CD1c-positive myeloid dendritic cell (primary cell): ENCODE results near the gene MS4A14.
"Not testable (repeated sequence)": the region's sequence is repeated elsewhere in the genome, so short reads cannot be mapped to it uniquely, and the experiment has no call there.

Experiments
- DNase-seq: peaks from one replicate; pipeline ENCODE4 v3.0.0-alpha.2; 2016; ENCODE audit errors: extremely low spot score

Gene MS4A14

DNA sequence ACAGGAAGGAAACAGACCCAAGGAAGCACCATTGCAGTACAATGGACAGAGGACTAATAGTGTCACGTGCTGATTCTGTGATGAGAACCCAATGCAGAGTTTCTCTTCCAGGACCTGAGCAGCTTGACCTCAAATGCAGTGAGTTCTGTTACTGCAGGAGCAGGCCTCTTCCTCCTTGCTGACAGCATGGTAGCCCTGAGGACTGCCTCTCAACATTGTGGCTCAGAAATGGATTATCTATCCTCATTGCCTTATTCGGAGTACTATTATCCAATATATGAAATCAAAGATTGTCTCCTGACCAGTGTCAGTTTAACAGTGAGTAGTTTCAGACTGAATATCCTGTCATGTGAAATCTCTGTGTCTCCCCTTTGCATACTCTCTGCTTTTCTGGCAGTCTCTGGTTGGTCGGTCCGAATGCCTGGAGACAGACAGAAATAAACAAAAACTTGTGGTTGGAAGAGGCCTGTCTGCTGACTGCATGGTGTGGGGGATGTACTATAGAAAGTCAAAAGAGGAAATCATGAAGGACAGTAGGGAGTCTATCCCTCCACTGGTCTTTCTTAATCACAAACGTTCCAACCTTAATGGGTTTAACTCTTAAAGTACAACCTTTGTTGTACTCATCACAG lies 6.9 kb upstream of the MS4A14 start:
- peak; percentile 83 for DNase-seq

DNA sequence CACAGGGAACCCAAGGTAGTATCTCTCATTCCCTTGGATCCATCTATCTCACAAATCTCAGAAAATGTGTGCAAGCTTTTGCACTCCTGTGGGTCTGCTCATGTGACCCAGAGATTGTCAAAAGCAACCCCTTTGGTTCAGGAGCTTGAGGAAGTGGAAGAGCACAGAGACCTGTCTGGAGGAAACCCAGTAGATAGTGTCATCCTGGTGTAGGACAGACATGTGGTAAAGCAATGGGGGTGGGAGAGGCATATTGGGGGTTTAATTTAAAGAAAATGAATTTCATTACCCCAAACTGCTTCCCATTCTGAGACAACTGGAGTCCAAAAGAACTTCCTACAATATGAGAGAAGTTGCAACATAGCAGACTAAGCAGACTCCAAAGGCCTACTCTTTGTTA lies 5.8 kb upstream of the MS4A14 start:
- peak; percentile 41 for DNase-seq

DNA sequence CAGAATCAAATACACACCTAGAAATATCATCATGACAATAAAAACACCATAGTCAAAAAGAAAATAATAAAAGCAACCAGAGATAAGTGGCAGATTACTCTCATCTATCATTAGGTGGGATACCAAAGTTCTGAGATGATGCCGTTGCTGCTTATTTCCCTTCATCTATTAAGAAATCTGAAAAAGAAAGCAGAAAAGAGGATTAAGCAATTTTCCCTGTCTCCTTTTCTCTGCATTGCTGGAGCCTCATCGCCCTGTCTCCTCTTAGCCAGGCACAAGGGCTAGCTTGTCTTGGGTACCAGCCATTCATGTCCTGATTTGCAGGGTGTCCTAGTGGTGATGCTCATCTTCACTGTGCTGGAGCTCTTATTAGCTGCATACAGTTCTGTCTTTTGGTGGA lies 3.9 kb upstream of the MS4A14 start:
- DNase-seq: no peak

DNA sequence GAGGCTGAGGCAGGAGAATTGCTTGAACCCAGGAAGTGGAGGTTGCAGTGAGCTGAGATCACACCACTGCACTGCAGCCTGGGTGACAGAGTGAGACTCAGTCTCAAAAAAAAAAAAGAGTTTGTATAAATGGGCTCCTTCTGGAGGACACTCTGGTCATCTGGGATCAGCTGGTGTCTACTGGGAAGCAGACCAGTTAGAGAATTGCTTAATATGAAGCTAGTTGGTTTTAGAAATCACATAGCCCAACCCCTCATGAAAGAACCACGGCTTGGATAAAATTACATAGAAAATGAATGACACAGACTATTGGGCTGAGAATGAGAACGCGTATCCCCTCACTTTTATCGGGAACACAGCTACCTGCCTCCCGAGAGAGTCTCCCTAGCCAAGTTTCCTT lies 3.2 kb upstream of the MS4A14 start:
- no peak for DNase-seq

DNA sequence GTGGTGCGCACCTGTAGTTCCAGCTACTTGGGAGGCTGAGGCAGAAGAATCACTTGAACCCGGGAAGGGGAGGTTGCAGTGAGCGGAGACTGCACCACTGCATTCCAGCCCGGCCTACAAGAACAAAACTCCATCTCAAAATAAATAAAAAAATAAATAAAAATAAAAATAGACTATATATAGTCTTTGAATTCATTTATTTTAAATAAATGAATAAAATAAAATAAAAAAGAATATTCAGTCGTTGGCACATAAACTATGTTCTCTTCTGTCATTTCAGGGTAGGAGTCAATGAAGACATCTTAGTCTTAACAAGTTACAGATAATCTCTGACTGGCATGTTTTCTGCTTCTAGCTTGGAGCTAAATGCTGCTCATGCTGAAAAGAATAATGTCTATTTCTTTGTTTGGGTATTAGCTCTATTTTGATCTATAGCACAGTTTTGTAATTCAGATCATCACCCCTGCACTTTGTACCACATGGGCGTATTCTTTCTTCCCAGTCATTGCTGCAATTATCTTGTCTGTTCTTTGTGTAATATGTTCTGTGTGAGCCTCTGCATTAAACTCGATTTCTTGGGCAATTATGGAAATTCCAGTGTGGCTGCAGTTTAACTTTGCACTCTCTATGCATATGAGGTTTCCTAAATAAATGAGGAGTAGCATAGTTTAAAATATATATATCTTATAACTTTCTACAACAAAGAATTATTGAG lies 1.4 kb upstream of the MS4A14 start:
- DNase-seq: peak; percentile 29

DNA sequence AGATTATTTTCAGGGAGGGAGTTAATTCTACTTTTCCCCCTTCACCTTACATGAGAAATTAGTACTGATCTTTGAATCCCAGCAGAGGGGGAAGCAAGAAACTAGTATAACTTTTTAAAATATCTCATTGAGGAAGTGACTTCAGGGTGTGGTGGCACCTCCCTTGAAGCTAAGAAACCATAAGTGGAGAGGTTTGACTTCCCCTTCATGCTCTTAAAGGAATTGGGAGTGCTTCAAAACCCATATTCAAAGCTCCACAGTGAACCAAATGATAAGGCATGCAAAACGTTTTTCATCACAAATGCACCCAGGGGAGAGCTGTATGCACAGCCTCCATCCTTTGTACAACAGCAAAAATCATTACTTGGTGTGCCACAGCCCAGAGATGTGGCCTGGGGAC lies 540 bp downstream of the MS4A14 start:
- DNase-seq: peak; percentile 80

DNA sequence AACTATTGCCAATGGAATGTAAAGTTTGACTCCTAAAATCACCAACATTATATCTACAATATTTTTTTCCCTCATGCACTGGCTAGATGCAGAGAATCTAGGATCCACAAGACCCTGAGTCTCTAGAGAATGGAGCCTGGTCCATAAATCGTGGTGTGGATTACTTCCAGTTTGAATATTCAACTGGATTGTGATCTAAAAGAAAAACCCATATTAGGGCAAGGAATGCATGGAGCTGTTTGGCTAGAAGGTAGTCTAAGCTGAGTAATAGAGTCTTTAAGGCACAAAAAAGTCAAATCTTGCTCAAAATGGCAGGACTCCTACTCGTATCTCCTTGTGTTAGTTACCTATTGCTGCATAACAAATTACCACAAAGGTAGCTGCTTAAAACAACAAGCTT lies 23.8 kb downstream of the MS4A14 start:
- DNase-seq: no peak

DNA sequence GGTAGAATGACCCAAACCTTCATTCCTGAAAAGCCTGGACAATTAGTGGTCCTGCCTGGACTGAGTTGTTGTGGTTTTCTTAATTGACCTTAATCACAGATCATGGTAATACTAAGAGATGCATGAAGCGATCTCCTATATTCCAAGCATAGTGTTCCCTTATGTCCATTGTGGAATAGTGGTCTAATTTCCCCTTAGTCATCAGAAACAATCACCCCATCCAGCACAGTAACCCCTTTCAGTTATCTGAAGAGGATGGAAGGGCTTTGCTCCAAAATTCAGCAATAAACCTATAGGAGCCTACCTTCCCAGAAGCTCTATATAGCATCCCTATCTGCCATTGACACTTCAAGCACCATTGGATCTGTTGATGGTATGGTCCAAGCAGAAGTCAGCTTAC lies 26.4 kb downstream of the MS4A14 start:
- no peak for DNase-seq

DNA sequence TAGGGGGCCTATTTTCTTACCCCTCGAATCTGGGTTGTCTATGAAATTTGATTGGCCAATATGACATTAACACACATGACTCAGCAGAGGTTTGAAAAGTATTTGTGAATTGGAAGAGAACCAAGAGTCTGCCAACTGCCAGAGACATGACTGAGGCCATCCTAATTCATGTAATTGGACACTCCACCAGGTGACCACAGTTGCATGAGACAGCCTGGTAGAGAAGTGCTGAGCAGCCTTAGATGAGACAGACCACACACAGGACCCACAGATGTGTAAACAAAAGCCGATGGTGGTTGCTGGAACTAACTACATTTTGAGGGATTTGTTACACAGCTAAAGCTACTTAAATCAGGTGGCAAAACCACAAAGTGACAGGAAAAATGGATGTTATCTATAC lies 32.3 kb downstream of the MS4A14 start:
- DNase-seq: no peak

DNA sequence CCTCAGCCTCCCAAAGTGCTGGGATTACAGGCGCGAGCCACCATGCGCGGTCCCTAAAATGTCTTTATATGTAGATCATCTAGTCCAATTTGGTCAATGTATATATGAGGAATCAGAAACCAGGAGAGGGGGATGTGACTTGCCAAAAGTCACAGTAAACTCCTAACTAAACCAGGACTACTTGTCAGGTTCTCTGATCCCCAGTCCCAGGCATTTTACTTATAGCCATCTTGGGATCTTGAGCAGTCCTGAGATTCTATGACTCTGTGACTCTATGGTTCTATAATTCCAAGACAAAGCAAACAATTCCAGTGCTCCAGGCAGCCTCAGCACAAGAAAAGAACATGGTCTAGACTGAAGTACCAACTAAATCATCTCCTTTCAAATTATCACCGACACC lies 33.0 kb downstream of the MS4A14 start, which contains the start of gene MS4A5:
Gene MS4A5 (plus strand): TSS at position 301 of the 400 bp plus-strand sequence. CDS start 103 bp downstream, outside the sequence.
- no peak for DNase-seq

DNA sequence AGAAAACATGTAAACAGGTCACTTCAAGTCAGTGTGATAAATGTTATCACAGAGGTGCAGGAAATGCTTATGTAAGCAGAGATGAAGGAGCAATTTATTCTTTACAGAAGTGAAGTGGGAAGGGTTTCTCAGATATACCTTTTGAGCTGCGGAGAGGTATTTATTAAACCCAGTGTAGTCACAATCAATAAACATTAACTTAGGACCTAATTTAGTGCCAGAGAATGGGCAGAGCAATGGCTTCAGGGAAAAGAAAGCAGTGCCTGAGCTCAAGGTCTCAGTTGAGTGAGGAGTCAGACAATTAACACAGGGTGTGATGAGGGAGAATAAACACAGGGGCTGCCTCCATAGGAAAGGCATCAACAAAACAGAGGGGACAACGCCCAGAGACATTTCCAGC lies 35.0 kb downstream of the MS4A14 start:
- DNase-seq: no peak

DNA sequence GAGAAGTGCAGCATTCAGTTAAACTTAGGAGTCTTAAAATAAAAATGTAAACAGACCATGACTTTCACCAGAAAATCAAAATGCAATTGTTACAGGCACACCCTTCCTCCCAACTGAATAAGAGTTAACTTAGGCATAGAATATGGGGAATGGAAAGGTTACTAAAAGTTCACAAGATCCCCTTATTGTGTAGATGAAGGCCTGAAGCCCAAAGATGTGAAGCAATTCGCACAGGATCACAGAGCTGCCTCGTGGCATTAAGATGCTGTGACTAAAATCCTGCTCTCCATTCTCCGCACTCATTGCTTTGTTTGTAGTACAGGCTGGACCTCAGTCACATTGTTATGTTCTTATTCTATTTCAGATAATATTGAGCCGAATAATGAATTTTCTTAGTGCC lies 37.1 kb downstream of the MS4A14 start:
- DNase-seq: no peak

DNA sequence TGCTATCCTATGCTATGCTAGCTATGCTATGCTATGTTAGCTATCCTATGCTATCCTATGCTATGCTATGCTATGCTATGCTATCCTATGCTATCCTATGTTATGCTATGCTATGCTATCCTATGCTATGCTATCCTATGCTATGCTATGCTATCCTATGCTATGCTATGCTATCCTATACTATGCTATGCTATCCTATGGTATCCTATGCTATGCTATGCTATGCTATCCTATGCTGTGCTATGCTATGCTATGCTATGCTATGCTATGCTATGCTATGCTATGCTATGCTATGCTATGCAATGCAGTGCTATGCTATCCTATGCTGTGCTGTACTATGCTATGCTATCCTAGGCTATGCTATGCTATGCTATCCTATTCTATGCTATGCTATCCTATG lies 50.8 kb downstream of the MS4A14 start:
- DNase-seq: no peak

DNA sequence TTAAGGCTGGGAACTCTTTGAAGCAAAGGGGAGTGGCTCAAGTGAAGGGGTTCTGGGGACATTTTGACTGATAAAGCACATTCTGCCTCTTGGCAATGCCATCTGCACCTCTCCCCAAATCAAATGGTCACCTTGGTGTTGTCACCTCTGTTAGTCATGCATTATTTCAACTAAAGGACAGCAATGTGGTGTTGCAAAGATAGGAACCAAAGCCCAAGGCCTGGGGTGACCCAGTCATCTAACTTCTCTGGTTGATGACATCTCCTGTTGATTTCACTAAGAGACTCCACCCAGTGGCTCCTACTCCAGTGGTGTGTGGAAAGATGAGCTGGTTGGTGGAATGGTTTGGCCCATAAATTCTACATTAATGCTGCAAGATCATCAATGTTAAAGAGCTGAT lies 51.6 kb downstream of the MS4A14 start:
- no peak for DNase-seq

DNA sequence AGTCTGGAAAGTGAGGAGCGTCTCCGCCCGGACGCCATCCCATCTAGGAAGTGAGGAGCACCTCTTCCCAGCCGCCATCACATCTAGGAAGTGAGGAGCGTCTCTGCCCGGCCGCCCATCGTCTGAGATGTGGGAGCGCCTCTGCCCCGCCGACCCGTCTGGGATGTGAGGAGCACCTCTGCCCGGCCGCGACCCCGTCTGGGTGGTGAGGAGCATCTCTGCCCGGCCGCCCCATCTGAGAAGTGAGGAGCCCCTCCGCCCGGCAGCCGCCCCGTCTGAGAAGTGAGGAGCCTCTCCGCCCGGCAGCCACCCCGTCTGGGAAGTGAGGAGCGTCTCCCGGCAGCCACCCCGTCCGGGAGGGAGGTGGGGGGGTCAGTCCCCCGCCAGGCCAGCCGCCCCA lies 54.9 kb downstream of the MS4A14 start:
- DNase-seq: not testable (repeated sequence)

DNA sequence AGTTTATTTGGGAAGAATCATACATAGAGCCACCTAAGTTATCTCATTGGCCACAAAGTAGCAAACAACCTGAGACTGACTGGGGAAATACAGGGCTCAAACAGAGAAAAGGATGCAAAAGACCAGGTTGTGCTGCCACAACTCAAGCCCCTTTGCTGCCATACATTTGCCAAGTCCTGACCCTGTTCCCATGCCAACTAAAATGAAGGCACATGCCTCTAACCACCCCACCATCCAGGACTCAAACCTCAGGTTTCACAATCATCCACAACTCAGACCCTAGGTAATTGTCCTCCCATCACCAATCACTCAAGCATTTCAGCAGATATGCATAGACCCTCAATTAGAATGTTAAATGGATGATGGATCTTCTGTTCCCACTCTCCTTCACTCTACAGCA lies 58.0 kb downstream of the MS4A14 start:
- DNase-seq: no peak

DNA sequence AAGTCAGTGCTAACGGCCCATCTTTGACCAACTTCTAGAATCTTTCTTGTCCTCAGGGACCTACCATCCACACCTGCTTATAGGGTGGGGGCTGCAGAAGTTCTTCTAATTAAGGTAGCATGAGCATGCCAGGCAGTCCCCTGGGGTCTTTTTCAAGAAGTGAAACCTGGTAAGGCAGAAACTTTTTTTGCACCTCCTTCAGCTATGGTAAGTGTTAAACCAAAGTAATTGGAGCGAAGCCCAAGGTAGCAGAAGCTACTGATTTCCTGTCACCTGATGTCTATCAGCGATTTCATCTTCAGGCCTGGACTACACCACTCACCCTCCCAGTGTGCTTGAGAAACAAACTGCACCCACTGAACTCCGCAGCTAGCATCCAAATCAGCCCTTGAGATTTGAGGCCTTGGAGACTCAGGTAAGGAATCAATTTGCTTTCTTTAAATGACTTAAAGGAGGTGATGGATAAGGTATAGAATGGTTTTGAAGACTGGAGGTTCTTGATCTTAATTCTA lies 59.3 kb downstream of the MS4A14 start, which contains the start of gene MS4A1:
Gene MS4A1 (plus strand): TSS at position 317 of the 512 bp plus-strand sequence. CDS start 6,528 bp downstream, outside the sequence.
- DNase-seq: no peak

DNA sequence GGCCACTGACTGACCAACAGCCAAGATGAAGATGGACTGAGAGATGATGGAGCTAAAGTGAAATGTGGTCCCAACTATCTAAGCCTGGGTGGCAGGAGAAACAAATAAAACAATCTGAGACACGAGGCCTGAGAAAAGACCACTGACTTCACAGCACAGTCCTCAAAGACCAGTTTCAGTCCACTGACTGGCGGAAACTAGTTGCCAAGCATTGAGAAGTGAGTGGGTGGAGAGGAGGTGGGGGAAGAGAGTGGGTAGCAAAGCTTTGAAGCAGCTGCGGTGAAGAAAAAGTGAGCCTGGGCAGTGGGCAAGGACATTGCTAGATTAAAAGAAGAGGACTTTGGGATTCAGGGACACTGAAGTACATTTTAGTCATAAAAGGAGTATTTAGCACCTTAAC lies 61.3 kb downstream of the MS4A14 start:
- DNase-seq: no peak

DNA sequence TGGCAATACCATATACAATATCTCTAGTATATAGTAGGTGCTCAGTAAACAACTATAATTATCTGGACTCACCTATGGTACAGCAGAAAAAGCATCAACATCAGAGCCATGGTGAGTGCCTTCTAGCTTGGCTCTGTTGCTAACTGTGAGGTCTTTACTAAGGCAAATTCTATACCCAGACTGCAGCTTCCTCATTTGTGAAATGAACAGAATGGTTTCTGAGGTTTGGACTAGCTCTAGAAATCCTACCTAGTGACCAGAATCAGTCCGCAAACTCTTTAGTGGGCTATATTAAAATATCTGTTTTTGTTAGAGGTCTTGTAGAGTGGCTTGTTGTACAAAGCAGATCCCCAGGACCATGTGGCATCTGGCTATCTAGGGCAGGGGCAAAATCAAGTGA lies 63.1 kb downstream of the MS4A14 start:
- no peak for DNase-seq
